GM18873 (cell line): Measurements from ENCODE around the gene ITPR3.
"Not testable (repeated sequence)": the region's sequence is repeated elsewhere in the genome, so short reads cannot be mapped to it uniquely, and the experiment has no call there.

Experiments used
- ATAC-seq: cut with Tn5 transposase; IDR thresholded peaks from one replicate; pipeline ENCODE4 v1.9.1; 2021; ENCODE audit warnings: mild to moderate bottlenecking, moderate library complexity, moderate number of reproducible peaks; ENCODE audit not compliant: unreplicated experiment, low FRiP score

Gene ITPR3

DNA sequence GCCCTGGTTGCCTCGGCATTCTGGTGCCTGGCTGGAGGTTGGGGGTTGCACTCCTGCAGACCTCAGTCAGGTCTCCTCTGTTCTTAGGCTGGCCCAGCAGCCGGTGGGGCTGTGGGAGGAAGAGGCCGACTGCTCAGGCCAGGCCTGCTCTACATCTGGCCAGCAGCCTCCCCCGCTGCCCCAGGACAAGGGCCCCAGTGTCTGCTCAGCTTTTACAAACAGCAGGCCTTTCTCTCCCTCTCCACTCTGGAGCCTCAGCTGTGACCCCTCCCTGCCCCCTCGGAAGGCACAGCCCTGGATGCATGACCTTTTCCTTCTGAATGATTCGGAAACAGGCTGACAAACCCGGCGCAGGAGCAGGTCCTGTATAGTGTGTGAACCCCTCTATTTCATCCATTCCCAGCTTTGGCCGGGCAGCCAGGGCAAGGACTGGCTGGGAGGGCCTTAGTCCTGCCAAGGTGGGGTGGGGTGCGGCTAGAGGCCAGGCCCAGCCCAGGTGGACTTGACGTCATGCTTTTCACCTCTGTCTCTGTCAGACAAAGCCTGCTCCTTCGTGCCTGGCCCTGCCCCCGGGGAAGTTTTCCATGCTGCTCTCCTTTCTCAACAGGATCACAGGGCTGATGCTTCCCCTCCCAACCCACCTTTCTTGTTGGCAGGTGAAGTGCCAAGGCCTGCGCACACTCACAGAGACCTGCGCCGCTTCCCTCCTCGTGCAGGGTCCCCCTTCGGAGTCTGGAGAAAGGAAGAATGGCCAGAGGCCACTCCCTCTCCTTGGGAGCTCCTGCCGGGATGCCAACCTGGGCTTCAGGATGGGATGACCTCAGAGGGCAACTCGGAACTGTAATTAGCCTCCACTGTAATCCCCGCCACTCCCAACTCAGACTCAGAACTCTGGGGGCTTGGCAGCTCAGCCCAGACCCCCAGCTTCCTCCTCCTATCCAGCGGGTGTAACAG, 10.1 kb upstream of the ITPR3 start:
- no peak for ATAC-seq

DNA sequence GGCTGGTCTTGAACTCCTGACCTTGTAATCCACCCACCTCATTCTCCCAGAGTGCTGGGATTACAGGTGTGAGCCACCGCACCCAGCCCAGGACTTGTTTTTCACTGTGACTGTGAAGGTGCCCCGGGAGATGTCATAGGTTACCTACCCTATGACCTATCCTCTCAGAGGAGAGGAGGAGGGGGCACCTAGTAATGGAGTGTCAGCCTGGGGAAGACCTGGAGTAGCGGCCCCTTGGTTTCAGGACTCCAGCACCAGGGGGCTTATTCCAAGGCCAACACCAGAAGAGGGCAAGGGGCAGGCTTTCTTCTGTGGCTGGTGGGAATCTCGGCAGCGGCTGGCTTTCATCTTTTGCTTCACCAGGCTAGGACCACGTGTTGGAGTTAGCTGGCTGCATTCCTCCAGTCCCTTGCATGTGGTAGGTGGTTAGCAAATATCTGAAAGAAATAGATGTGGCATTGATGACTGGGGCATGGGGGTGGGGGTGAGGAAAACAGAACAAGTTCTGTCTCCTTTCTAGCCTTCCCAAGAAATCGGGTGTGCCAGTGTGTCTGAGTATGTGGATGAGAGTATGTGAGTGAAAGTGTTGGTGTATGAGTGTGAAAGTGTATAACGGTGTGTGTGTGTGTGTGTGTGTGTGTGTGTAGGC, 7.9 kb upstream of the ITPR3 start:
- no peak for ATAC-seq

DNA sequence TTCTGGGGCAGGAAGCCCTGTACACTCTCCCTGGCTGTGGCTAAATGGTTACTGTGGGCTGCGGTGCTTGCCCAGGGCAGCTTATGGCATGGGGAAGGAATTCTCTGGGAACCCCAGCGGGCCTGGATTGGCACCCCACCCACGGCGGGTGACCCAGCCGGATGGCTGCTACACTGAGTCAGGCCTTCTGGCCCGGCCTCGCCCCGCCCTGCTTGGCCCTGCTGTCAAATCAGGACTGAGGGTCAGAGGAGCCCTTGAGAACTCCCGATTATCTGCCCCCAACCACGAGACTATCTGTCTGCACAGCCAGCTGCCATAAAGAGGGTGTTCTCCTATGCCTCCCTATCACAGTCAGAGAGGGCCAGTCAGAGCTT, 7.3 kb upstream of the ITPR3 start:
- no peak for ATAC-seq

DNA sequence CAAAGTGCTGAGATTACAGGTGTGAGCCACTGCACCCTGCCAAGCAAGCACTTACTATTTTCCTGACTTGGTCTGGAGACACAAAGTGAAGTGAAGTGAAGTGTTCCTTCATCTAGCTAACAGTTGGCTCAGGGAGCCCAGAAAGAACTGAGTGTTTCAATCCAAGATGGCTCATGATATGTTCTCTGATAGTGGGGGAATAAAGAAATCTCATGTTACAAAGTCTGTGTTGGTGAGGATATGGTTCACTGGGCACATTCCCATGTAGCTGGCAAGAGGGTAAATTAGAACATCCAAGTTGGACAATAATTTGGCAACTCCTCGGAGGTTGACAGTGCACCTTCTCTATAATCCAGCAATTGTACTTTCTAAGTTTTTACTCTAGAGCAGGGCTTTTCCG, 5.0 kb upstream of the ITPR3 start:
- ATAC-seq: no peak

DNA sequence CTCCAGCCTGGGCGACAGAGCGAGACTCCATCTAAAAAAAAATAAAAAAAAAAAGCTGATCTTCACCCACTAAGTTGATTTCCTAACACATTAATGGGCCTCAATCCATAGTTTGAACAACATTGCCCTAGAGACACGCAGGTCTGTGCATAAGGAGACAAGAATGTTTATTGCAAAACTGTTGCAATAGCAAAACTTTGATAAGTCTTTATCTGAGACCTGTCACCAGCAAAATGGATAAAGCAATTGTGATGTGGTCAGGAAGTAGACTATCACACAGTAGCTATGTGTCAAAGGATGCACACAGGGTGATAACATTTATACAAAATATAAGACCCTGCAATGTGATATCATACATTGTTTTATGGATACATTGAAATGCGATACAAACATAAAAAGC, 4.2 kb upstream of the ITPR3 start:
- no peak for ATAC-seq

DNA sequence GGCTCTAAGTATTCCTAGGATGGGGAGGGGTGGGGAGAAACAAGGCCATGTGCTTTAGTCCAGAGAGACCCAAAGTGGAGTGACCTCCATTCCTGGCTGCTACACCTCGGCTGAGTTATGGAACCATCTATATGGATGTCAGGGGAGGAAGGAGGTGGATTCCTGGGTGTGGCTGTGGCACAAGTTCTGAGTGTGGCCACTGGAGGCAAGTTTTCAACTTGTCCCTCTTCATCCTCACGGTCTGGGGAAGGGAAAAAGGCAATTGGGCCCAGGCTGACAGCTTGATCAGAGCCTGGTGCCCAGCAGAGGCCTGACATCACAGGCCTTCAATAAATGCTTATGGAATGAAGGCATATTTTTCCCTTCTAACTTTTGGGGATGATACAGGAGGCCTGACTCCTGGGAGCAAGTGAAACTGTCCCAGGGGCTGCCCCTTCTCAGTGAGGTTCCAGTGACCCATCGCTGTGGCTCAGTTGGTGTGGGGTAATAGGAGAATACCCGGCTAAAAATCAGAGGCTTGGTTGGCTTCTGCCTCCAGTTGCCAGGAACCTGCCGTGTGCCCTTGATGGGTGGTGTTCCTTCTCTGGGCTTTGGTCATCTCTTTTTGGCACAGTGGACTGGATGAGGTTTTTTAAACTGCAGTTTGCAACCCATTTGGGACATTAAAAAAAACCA, 1.8 kb upstream of the ITPR3 start:
- ATAC-seq: no peak

DNA sequence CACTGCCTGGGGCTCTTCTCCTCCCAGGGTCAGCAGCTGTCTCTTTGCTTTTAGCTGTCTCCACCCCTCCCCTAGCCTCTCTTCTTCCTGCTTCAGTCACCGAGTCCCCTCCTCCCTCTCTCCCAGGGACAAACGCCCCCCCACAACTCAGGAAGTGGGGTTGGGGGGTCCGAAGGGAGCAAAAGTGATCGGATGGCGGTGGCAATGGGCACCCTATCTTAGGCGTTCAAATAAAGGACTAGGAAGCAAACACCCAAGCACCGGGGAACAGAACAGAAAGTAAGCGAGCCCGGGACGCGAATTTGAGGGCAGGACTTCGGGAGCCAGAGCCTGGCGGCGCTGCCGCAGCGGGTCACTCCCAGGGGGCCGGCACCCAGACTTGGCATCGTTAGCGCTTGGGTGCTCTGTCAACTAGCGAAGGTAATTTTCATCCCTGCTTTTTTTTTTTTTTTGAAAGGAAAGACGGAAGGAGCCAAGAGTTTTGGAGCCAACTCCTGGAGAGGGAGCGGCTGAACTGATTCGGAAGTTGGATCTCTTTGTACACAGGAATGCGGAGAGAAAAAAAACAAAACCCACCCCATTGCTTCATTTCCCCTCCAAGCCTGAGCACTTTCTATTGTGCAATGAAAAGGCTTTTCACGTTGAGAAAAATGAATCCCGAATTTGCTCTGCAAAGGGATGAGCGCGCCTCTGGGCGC, 815 bp upstream of the ITPR3 start:
- no peak for ATAC-seq

DNA sequence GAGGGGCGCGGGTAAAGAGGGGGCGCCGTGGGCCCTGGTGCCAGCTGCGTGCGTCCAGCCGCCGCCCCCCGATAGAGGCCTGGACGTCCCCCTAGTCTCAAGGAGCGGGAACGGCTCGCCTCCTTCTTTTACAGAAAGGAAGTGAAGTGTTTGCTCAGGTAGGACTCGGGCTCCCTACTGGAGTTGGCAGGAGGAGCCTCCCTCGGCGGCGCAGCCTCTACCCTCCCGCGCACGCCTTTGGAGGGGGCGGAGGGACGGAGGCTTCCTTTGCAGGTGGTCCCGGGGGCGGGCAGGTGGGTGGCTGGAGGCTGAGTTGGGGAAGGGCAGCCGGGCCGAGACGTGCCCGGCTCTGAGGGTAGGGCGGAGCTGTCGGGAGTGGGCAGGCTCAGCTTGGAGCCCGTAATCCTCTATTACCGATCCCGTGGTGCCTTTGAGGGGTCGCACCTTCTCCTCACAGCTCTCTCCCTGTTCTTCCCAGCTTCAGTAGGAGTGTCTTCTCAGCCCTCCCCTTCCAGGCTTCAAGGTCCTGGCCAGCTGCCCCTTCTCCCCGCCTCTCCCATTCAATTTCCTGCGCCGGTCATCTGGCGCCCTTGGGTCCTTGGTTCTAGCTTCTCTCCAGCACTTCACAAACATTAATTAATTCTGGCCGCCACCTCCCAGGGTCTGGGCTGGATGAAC, 728 bp downstream of the ITPR3 start:
- no peak for ATAC-seq

DNA sequence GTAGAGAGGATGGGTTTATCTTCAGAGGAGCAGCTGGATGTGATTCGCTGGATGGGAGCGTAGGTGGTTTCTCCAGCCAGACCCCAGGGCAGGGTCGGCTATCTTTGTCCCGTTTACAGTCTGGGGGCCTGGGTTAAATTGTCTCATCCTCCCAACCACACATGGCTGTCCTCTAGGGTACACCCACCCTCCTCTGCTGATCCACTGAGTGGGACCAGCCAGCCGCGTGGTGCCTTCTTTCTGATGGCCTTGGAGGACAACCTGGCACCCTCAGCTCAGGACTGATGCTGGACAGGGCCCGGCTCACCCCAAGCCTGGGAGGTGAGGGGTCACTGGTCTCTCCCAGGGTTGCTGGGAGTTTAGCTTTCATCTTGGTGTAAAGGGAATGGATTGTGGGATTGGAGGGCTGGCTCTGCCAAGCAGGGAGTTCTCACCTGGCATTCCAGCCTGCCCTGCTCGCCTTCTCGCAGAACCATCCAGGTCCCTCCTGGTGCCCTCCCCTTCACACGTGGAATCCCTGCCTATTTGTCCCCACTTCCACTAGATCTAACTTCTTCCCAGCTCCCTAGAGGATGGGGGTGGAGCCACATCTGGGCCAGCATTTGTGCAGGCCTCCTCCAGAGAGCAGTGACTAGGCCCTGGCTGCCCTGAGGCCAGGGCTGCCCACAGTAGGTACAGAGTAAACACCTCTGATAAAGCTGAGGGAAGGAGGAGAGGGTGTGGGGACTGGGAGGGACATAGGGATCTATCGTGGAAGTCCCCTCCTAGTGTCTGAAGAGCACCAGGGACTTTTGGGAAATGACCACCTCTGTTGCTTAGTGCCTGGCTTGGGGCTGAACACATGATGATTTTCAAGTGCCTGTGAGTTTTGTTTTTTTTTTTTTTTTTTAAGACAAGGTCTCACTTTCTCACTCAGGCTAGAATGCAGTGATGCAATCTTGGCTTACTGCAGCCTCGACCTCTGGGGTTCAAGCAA, 1.6 kb downstream of the ITPR3 start:
- no peak for ATAC-seq

DNA sequence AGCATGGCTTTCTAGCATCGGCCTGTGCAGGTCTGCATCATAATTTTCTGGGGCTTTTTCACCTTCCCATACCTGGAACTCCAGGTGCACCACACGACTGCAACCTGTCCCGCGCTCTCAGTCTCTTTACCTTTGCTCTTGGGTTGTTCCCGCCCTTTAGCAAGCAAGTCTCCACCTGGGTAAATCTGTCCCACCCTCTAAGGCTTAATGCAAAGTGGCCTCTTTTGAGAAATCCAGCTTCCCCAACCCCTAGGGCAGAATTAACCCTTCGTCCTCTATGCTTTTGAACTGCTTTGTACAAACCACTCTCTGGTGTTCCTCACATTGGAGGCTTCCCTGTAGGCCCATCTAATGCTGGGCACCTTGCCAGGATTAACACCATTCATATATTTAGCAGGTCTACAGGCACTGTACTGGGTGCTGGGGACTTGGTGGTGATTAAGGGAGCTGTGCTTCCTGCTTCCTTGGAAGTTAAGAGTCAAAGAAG, 2.8 kb downstream of the ITPR3 start:
- ATAC-seq: no peak

DNA sequence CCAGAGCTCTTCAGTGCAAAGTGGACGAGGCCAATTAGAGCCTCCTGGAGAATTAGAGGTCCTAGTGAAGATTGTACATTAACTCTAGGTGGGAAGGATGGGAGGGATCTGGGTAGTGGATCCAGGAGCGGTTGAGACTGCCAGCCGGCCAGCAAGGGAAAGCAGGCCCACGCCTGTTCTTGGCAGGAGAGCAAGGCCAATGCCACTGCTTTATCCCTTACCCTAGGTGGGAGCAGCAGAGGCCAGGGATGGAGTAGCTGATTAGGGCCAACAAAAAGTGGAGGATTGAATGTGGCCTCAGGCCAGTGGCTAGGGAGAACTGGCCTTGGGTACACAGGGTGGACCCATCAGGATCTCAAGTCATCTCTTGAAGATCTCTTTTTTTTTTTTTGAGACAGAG, 3.7 kb downstream of the ITPR3 start:
- no peak for ATAC-seq

DNA sequence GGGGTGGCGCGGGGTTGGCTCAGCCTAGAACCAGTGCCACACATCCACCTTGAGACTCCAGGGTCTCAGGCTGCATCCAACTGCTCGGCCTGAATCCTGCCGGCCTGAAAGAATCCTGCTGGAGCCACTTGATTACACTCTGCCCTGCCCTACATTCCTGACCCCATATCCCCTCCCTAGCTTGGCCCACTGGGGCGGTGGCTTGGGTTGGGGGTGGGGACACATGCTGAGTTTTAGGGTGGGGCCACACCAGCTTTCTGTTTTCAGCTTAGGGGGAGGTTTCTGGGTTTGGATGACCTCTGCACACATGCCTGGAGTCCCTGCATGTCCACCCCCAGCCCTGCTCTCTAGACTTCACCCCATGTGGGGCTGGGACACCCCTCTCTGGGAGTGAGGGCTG, 6.8 kb downstream of the ITPR3 start:
- no peak for ATAC-seq

DNA sequence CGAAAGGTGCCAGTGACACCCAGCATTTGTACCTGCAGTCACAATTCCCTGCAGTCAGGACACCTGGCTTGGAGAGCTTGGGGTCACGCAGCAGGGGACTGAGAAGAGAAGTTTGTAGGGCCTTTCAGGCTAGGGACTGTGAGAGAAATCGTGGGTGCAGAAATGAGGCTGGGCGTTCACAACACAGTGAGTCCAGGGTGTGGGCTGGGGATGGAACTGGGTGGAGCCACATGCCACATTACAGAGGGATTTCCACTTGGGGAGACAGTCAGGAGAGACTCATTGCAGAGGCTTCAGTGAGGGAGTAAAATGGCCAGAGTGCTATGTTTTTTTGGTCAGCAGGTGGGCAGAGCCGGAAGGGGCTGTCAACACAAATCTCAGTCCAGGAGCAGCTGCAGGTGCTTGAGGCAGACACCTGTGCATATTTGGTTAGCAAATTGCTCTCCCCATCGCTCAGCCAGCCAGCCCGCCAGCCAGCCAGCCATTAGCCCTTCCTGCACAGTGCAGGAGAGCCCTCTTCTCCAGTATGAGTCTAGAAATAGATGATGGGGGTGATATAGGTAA, 7.4 kb downstream of the ITPR3 start:
- ATAC-seq: no peak

DNA sequence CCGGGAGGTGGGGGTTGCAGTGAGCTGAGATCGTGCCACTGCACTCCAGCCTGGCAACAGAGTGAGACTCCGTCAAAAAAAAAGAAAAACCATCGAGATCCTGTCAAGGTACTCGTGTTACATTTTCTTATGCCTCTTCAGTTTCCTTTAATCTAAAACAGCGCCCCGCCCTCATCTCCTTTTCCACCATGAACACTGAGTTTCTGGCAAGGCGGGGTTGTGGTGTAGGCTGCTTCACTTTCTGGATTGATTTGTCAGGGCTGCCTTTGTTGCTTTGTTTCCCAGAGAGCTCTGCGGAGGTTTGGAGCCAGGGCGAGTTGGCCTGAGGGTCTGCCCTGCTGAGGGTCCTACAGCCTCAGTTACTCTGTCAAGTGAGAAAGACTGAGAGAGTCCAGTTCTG, 8.9 kb downstream of the ITPR3 start:
- ATAC-seq: no peak

DNA sequence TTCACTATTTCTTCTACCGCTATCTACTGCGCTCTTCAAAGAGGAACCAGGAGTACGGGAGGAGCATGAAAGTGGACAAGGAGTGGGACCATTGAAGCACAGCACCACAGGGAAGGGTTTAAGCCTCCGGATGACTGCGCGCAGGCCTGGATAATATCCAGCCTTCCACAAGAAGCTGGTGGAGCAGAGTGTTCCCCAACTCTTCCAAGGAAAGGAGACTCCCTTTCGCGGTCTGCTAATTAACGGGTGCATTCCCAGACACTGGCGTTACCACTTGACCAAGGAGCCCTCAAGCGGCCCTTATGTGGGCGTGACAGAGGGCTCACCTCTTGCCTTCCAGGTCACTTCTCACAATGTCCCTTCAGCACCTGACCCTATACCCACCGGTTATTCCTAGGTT, 10.4 kb downstream of the ITPR3 start:
- ATAC-seq: not testable (repeated sequence)

DNA sequence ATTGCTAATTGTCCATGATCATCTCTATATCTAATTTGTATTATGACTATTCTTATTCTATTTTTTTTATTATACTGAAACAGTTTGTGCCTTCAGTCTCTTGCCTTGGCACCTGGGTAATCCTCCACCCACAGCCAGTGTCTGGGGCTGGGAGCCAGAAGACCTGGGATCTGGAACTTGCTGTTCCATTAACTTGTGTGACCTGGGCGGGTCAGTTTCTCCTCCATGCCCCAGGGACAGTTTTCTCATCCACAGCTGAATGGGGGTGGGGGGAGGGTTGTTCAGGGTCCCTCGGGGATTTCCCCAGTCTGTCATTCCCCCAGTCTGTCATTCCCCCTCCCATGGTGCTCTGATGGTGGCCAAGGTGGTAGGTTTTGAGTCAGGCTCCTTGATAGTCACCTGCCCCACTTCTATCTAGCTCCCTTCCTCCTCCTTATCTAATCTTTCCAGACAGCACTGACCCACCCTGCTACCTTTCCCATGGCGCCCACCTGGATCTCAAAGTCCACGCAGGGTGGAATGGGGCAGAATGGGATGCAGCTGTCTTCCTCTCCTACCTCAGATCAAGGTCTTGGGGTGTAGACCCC, 10.9 kb downstream of the ITPR3 start:
- no peak for ATAC-seq

DNA sequence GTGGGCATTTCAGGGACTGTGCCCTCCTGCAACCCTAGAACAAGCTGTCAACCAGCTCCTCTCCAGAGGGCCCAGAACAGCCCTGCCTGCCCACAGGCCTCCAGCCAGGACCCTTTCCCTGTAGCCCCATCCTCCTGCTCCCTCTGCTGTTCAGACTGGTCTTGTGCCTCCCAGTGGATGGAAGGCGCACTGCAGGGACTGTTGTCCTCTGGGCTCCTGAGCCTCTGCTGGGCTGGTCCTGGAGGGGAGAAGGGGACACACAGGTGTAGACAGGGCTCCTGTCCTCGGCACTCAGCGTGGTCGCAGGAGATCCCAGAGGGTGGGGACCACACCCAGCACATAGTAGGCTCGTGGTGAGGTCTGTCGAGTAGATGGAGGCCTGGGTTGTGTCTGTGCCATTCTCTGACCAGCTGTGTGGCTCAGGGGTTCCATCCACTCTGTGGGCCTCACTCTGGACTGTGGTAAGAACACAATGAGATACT, 11.5 kb downstream of the ITPR3 start:
- no peak for ATAC-seq

DNA sequence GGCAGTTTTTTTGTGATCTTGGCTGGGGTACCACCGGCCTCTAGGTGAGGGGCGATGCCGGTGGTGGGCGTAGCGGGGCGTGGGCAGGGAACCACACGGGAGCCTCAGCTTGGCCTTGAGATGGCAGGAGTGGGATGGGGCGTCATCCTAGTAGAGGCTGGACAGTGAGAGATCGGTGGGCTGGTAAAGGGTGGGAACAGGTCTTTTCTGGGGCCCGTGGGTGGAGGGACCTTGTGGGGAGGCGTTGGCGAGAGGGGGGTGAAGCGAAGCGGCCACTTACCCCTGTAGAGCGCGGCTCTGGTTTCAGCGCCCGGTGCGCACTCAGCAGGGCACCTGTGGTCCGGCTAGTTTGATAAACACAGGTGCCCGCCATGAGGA, 12.0 kb downstream of the ITPR3 start:
- no peak for ATAC-seq
